ENCODE results near the gene RAB23. TPM values are rescaled to one million over a fixed set of nuclear protein-coding genes. Genes with fewer than 3 reads are reported as not detected.

Gene RAB23
- total RNA-seq, 1 donor from 2014 or later, result 21.4 TPM

- peak overlapping the region; percentile 24 for H2AFZ ChIP-seq (ENCODE audit: low read depth, low read length)
- H3K9ac ChIP-seq (ENCODE audit: low read length), result peak overlapping the region; percentile 69
- no peak overlapping the region for H3K4me3 ChIP-seq (ENCODE audit: insufficient read depth, low read depth, low read length)
- H3K4me1 ChIP-seq (ENCODE audit: insufficient read depth, low read length), result peaks cover 53% of the 10 kb centered on the region
- no peaks in the 10 kb centered on the region for H3K9me3 ChIP-seq (ENCODE audit: insufficient read depth, low read depth, low read length)
- DNase-seq (ENCODE audit: low read depth) (peak; percentile 99), FAIRE-seq (peak; percentile 84)
- H4K20me1 ChIP-seq (ENCODE audit: insufficient read depth, low read length), result no peaks in the 10 kb centered on the region
- TF ChIP-seq EZH2 (IDR thresholded peaks at IDR 0.05; ENCODE audit: insufficient read depth, low read length), result no peak
- TF ChIP-seq, protein P1, sequence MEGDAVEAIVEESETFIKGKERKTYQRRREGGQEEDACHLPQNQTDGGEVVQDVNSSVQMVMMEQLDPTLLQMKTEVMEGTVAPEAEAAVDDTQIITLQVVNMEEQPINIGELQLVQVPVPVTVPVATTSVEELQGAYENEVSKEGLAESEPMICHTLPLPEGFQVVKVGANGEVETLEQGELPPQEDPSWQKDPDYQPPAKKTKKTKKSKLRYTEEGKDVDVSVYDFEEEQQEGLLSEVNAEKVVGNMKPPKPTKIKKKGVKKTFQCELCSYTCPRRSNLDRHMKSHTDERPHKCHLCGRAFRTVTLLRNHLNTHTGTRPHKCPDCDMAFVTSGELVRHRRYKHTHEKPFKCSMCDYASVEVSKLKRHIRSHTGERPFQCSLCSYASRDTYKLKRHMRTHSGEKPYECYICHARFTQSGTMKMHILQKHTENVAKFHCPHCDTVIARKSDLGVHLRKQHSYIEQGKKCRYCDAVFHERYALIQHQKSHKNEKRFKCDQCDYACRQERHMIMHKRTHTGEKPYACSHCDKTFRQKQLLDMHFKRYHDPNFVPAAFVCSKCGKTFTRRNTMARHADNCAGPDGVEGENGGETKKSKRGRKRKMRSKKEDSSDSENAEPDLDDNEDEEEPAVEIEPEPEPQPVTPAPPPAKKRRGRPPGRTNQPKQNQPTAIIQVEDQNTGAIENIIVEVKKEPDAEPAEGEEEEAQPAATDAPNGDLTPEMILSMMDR (IDR thresholded peaks at IDR 0.05; ENCODE audit: insufficient read depth, low read depth, low read length), result no peak
- no peak overlapping the region for H3K4me3 Mint-ChIP-seq (ENCODE audit: unreplicated experiment)
- H3K79me2 ChIP-seq (ENCODE audit: insufficient read depth, low read length), result no peaks in the 10 kb centered on the region
- H3K36me3 Mint-ChIP-seq (ENCODE audit: low read depth, unreplicated experiment), result no peaks in the 10 kb centered on the region
- peaks cover 54% of the 10 kb centered on the region for H3K4me1 Mint-ChIP-seq (ENCODE audit: low read depth, unreplicated experiment)
- peak overlapping the region; percentile 82 for H3K27ac Mint-ChIP-seq (ENCODE audit: unreplicated experiment)
- H3K4me2 ChIP-seq (ENCODE audit: low read length), result peak overlapping the region; percentile 73
- no peaks in the 10 kb centered on the region for H3K27me3 ChIP-seq (ENCODE audit: insufficient read depth, low read length)
- H3K27ac ChIP-seq (ENCODE audit: low read depth, low read length), result peak overlapping the region; percentile 93
- H3K9me3 Mint-ChIP-seq (ENCODE audit: unreplicated experiment), result peaks cover 1% of the 10 kb centered on the region
- H3K27me3 Mint-ChIP-seq (ENCODE audit: low read depth, unreplicated experiment), result no peaks in the 10 kb centered on the region
- no peaks in the 10 kb centered on the region for H3K36me3 ChIP-seq (ENCODE audit: insufficient read depth, low read length)
Observed at GRCh38 chr6:57262901-57263694, 41.0 kb upstream of the RAB23 start.

GRCh38 chr6:57262488-57262887 lies 40.4 kb upstream of the RAB23 start:
- Histone ChIP-seq H3K79me2 (ENCODE audit: insufficient read depth, low read length) (no peaks in the 10 kb centered on the region), H3K27ac (ENCODE audit: low read depth, low read length) (peak overlapping the region; percentile 93), H3K4me2 (ENCODE audit: low read length) (peak overlapping the region; percentile 73), H3K4me1 (ENCODE audit: insufficient read depth, low read length) (peaks cover 56% of the 10 kb centered on the region), H2AFZ (ENCODE audit: low read depth, low read length) (no peak overlapping the region), H3K9ac (ENCODE audit: low read length) (peak overlapping the region; percentile 69), H3K27me3 (ENCODE audit: insufficient read depth, low read length) (no peaks in the 10 kb centered on the region), H4K20me1 (ENCODE audit: insufficient read depth, low read length) (no peaks in the 10 kb centered on the region), H3K36me3 (ENCODE audit: insufficient read depth, low read length) (no peaks in the 10 kb centered on the region), H3K9me3 (ENCODE audit: insufficient read depth, low read depth, low read length) (no peaks in the 10 kb centered on the region), H3K4me3 (ENCODE audit: insufficient read depth, low read depth, low read length) (no peak overlapping the region)
- H3K4me1 Mint-ChIP-seq (ENCODE audit: low read depth, unreplicated experiment), result peaks cover 55% of the 10 kb centered on the region
- FAIRE-seq (no peak), DNase-seq (ENCODE audit: low read depth) (no peak)
- no peak overlapping the region for H3K4me3 Mint-ChIP-seq (ENCODE audit: unreplicated experiment)
- peak overlapping the region; percentile 34 for H3K27ac Mint-ChIP-seq (ENCODE audit: unreplicated experiment)
- H3K36me3 Mint-ChIP-seq (ENCODE audit: low read depth, unreplicated experiment), result no peaks in the 10 kb centered on the region
- TF ChIP-seq EZH2 (IDR thresholded peaks at IDR 0.05; ENCODE audit: insufficient read depth, low read length), result no peak
- TF ChIP-seq, protein P1 (IDR thresholded peaks at IDR 0.05; ENCODE audit: insufficient read depth, low read depth, low read length), result no peak
- H3K27me3 Mint-ChIP-seq (ENCODE audit: low read depth, unreplicated experiment), result no peaks in the 10 kb centered on the region
- H3K9me3 Mint-ChIP-seq (ENCODE audit: unreplicated experiment), result peaks cover 1% of the 10 kb centered on the region

DNA sequence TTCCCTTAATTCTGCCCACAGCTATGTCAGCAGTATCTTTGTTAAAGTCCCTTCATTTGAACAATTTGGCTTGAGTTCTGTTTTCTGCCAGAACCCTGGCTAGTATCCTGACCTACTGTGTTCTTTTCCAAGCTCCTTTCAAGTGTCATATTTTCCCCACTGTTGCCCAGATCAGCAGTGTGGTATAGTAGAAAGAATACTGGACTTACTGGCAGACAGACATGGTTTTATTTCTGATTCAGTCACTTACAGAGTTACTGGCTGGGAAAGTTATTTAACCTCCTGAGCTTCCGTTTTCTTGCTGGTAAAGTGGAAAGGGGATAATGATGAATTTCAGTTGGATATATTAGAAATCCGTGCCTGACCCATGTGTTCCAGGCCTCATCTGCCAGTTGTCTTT lies 39.8 kb upstream of the RAB23 start:
- H3K27ac Mint-ChIP-seq (ENCODE audit: unreplicated experiment), result no peak overlapping the region
- no peaks in the 10 kb centered on the region for H3K36me3 Mint-ChIP-seq (ENCODE audit: low read depth, unreplicated experiment)
- FAIRE-seq, result no peak
- Histone ChIP-seq H3K27ac (ENCODE audit: low read depth, low read length) (peak overlapping the region; percentile 93), H3K27me3 (ENCODE audit: insufficient read depth, low read length) (no peaks in the 10 kb centered on the region), H4K20me1 (ENCODE audit: insufficient read depth, low read length) (no peaks in the 10 kb centered on the region), H3K4me1 (ENCODE audit: insufficient read depth, low read length) (peaks cover 55% of the 10 kb centered on the region), H3K79me2 (ENCODE audit: insufficient read depth, low read length) (no peaks in the 10 kb centered on the region), H3K36me3 (ENCODE audit: insufficient read depth, low read length) (no peaks in the 10 kb centered on the region), H3K9ac (ENCODE audit: low read length) (peak overlapping the region; percentile 69), H2AFZ (ENCODE audit: low read depth, low read length) (no peak overlapping the region), H3K4me2 (ENCODE audit: low read length) (peak overlapping the region; percentile 73), H3K4me3 (ENCODE audit: insufficient read depth, low read depth, low read length) (no peak overlapping the region), H3K9me3 (ENCODE audit: insufficient read depth, low read depth, low read length) (no peaks in the 10 kb centered on the region)
- no peaks in the 10 kb centered on the region for H3K27me3 Mint-ChIP-seq (ENCODE audit: low read depth, unreplicated experiment)
- H3K4me1 Mint-ChIP-seq (ENCODE audit: low read depth, unreplicated experiment), result peaks cover 55% of the 10 kb centered on the region
- H3K9me3 Mint-ChIP-seq (ENCODE audit: unreplicated experiment), result no peaks in the 10 kb centered on the region
- H3K4me3 Mint-ChIP-seq (ENCODE audit: unreplicated experiment), result no peak overlapping the region
- TF ChIP-seq, protein P1 (IDR thresholded peaks at IDR 0.05; ENCODE audit: insufficient read depth, low read depth, low read length), result no peak
- TF ChIP-seq EZH2 (IDR thresholded peaks at IDR 0.05; ENCODE audit: insufficient read depth, low read length), result no peak
- DNase-seq (ENCODE audit: low read depth), result peak; percentile 81
